ENCODE results near the gene MEGF8.

Gene MEGF8

GRCh38 chr19:42287827-42288107 lies 37.7 kb upstream of the MEGF8 start:
- DNase-seq = no peak

- DNase-seq = no peak
Observed at GRCh38 chr19:42288387-42288786, 37.0 kb upstream of the MEGF8 start.

GRCh38 chr19:42288881-42289555 lies 36.4 kb upstream of the MEGF8 start:
- DNase-seq = no peak

GRCh38 chr19:42289556-42290041 lies 35.8 kb upstream of the MEGF8 start:
- DNase-seq = no peak

GRCh38 chr19:42290136-42290522 lies 35.3 kb upstream of the MEGF8 start:
- no peak for DNase-seq

GRCh38 chr19:42290523-42291434 lies 34.7 kb upstream of the MEGF8 start:
- DNase-seq = no peak

- DNase-seq = no peak
Observed at GRCh38 chr19:42291435-42291810, 34.0 kb upstream of the MEGF8 start.

GRCh38 chr19:42292042-42292960 lies 33.1 kb upstream of the MEGF8 start:
- no peak for DNase-seq

GRCh38 chr19:42292963-42293362 lies 32.5 kb upstream of the MEGF8 start:
- DNase-seq = no peak

GRCh38 chr19:42293540-42293939 lies 31.9 kb upstream of the MEGF8 start:
- DNase-seq = no peak

- DNase-seq = no peak
Observed at GRCh38 chr19:42293948-42294347, 31.5 kb upstream of the MEGF8 start.

- no peak for DNase-seq
Observed at GRCh38 chr19:42294471-42295137, 30.8 kb upstream of the MEGF8 start.

GRCh38 chr19:42295342-42295741 lies 30.1 kb upstream of the MEGF8 start:
- no peak for DNase-seq

- DNase-seq = peak; percentile 40
Observed at GRCh38 chr19:42295831-42296525, 29.5 kb upstream of the MEGF8 start.

- no peak for DNase-seq
Observed at GRCh38 chr19:42297039-42297438, 28.4 kb upstream of the MEGF8 start.

- peak; percentile 34 for DNase-seq
Observed at GRCh38 chr19:42301646-42302203, 23.7 kb upstream of the MEGF8 start, which contains the start of gene PRR19. PRR19 (plus strand) TSS chr19:42302132; CDS start chr19:42309585, 7,453 bp downstream.

- no peak for DNase-seq
Observed at GRCh38 chr19:42303101-42303464, 22.4 kb upstream of the MEGF8 start.

GRCh38 chr19:42303876-42304275 lies 21.6 kb upstream of the MEGF8 start:
- DNase-seq = no peak

- no peak for DNase-seq
Observed at GRCh38 chr19:42306646-42307045, 18.8 kb upstream of the MEGF8 start.

GRCh38 chr19:42309686-42310085 lies 15.7 kb upstream of the MEGF8 start:
- no peak for DNase-seq

GRCh38 chr19:42311657-42312056 lies 13.8 kb upstream of the MEGF8 start:
- DNase-seq = no peak

- DNase-seq = no peak
Observed at GRCh38 chr19:42312370-42312769, 13.1 kb upstream of the MEGF8 start.
